IMR-90 (cell line): ENCODE data around the gene TNPO1.

Experiments
- CEBPB ChIP-seq: IDR thresholded peaks from 2 replicates; pipeline ENCODE4 v1.6.1; 2012; ENCODE audit warnings: low read depth, low read length, improper control_type of control experiment
- CTCF ChIP-seq: conservative IDR thresholded peaks from 2 replicates; pipeline ENCODE4 v1.5.1; 2012; ENCODE audit warnings: mild to moderate bottlenecking, low read depth, low read length, improper control_type of control experiment
- FOS ChIP-seq: fragments of 150-350 bp; IDR thresholded peaks from 2 replicates; pipeline ENCODE4 v1.6.1; 2016; ENCODE audit warnings: low read depth, low read length
- MAFK ChIP-seq: IDR thresholded peaks from 2 replicates; pipeline ENCODE4 v1.6.1; 2012; ENCODE audit warnings: low read depth, low read length, improper control_type of control experiment
- MXI1 ChIP-seq: IDR thresholded peaks from 2 replicates; pipeline ENCODE4 v1.6.1; 2012; ENCODE audit warnings: low read depth, mild to moderate bottlenecking, low read length, moderate library complexity, borderline replicate concordance
- NFE2L2 ChIP-seq: fragments of 150-350 bp; IDR thresholded peaks from 2 replicates; pipeline ENCODE4 v1.6.1; 2016; ENCODE audit warnings: low read depth, mild to moderate bottlenecking, low read length
- POLR2A ChIP-seq: IDR thresholded peaks from 2 replicates; pipeline ENCODE4 v1.6.1; 2012; ENCODE audit warnings: mild to moderate bottlenecking, low read depth, low read length
- SMC3 ChIP-seq: fragments of 150-350 bp; IDR thresholded peaks from 2 replicates; pipeline ENCODE4 v1.6.1; 2016; ENCODE audit warnings: low read depth, mild to moderate bottlenecking, antibody characterized with exemption, low read length, moderate library complexity
- TF ChIP-seq, protein P1 (sequence below): fragments of 150-350 bp; IDR thresholded peaks from 2 replicates; pipeline ENCODE4 v1.6.1; 2016; ENCODE audit warnings: low read depth, mild to moderate bottlenecking, low read length, moderate library complexity, borderline replicate concordance

DNA sequence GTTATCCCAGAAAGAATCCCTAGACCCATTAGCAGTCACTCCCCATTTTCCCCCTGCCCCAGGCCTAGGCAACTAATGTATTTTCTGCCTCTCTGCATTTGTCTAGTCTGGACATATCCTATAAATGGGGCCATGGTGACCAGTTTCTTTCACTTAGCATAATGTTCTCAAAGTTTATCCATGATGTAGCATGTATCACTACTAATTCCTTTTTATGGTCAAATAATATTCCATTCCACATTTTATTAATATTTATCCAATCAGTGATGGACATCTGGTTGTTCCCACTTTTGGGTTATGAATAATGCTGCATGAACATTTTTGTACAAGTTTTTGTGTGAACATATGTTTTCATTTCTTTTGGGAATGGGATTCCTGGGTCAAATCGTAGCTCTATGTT lies 140.9 kb downstream of the TNPO1 start:
- TF ChIP-seq FOS (no peak), CTCF (no peak), POLR2A (no peak), CEBPB (no peak), MXI1 (no peak), MAFK (no peak), NFE2L2 (no peak), SMC3 (no peak)
- TF ChIP-seq, protein P1, sequence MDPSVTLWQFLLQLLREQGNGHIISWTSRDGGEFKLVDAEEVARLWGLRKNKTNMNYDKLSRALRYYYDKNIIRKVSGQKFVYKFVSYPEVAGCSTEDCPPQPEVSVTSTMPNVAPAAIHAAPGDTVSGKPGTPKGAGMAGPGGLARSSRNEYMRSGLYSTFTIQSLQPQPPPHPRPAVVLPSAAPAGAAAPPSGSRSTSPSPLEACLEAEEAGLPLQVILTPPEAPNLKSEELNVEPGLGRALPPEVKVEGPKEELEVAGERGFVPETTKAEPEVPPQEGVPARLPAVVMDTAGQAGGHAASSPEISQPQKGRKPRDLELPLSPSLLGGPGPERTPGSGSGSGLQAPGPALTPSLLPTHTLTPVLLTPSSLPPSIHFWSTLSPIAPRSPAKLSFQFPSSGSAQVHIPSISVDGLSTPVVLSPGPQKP: no peak
